Fibroblast of villous mesenchyme (primary cell): ENCODE data around the gene JDP2. TPM values are rescaled to one million over a fixed set of nuclear protein-coding genes. Genes with fewer than 3 reads are reported as not detected.
A peak's percentile ranks its signal among the peaks of the same experiment; 100 is the strongest.

Experiments used
- DNase-seq: peaks from one replicate; pipeline ENCODE4 v3.0.0-alpha.2; 2010; ENCODE audit warnings: low read depth
- H3K4me3 ChIP-seq: 2 replicates; pipeline ENCODE4 v1.5.1; 2011; ENCODE audit warnings: low read depth, mild to moderate bottlenecking, low read length
- total RNA-seq: library from RNA; depleted of rRNA; stranded (reverse); fragments of >200 nt; gene quantifications from 2 replicates; pipeline ENCODE4 v1.2.3, GENCODE V29; 2012
- TF ChIP-seq, protein P1 (sequence below): IDR thresholded peaks from 2 replicates; pipeline ENCODE4 v1.5.1; 2012; ENCODE audit warnings: low read depth, mild to moderate bottlenecking, low read length; ENCODE audit not compliant: insufficient read depth

JDP2 gene
- total RNA-seq, 1 donor = 51.4 TPM

DNA sequence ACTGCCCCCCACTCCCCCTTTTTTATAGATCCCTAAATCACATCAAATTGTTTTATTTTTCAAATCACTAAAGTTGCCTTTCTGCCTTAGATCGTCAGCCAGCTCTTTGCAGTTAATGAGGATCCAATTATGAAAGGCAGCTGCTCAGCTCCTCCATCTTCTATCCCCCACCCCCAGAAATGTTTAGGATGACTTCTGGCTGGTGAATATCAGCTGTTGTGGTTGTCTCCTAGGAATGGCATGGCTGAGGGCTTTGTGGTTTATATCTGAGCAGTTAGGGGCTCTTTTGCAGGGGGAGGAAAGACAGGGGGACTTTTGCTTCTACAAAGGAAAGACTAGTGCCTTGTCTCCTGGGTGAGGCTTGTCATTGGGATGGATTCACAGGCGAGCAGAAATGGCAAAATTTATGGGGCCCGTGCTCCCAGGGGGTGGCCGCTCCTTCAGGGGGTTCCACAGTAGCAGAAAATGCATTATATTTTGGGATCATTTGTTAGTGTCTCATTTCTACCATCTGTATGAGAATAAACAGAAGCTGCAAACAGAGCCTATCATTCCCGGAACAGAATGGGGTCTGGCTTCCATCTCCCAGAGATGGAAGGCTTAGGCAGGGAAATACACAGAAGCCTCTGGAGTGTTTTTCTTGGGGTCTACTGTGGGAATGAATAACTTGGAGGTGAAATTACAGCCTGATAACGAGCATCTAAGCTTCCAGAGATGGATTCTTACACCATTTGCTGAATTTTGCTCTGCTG is 6.5 kb downstream of the JDP2 start:
- TF ChIP-seq, protein P1, sequence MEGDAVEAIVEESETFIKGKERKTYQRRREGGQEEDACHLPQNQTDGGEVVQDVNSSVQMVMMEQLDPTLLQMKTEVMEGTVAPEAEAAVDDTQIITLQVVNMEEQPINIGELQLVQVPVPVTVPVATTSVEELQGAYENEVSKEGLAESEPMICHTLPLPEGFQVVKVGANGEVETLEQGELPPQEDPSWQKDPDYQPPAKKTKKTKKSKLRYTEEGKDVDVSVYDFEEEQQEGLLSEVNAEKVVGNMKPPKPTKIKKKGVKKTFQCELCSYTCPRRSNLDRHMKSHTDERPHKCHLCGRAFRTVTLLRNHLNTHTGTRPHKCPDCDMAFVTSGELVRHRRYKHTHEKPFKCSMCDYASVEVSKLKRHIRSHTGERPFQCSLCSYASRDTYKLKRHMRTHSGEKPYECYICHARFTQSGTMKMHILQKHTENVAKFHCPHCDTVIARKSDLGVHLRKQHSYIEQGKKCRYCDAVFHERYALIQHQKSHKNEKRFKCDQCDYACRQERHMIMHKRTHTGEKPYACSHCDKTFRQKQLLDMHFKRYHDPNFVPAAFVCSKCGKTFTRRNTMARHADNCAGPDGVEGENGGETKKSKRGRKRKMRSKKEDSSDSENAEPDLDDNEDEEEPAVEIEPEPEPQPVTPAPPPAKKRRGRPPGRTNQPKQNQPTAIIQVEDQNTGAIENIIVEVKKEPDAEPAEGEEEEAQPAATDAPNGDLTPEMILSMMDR = no peak
- H3K4me3 ChIP-seq = no peak overlapping the region
- DNase-seq = peak; percentile 63

DNA sequence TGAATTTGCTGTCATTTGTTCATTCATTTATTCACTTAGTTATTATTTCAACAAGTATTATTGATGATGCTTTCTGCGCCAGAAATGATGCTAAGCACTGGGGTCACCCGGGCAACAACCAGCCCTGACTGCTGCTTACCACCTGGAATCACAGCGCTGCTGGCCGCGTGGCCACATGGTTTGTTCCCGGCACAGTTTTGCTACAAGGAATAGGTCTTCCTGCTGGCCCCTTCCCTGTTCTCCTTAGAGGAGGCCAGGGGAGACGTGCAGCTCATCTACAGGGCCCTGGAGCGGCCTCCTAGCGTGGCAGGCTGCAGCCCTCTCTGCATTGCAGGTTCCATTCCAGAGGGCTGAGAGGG is 7.0 kb downstream of the JDP2 start:
- no peak overlapping the region for H3K4me3 ChIP-seq
- no peak for DNase-seq
- TF ChIP-seq, protein P1 = no peak

DNA sequence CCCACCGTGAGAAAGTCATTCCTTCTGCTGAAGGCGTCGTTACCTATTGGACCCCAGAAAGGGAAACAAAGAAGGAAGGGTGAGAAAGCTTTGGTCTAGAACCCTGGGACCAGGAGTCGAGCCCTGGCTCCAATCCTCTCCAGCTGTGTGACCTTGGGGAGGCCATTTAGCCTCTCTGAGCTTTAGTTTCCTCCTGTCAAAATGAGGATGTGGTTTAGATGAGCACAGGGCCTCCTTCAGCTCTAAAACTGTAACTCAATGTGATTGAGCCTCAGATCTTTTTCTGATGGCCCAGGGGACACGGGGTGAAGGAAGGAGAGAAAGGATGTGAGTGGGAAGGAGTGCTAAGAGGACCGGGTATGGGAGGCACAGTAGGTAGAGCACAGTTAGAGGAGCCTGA is 7.7 kb downstream of the JDP2 start:
- H3K4me3 ChIP-seq = no peak overlapping the region
- TF ChIP-seq, protein P1 = no peak
- DNase-seq = no peak

DNA sequence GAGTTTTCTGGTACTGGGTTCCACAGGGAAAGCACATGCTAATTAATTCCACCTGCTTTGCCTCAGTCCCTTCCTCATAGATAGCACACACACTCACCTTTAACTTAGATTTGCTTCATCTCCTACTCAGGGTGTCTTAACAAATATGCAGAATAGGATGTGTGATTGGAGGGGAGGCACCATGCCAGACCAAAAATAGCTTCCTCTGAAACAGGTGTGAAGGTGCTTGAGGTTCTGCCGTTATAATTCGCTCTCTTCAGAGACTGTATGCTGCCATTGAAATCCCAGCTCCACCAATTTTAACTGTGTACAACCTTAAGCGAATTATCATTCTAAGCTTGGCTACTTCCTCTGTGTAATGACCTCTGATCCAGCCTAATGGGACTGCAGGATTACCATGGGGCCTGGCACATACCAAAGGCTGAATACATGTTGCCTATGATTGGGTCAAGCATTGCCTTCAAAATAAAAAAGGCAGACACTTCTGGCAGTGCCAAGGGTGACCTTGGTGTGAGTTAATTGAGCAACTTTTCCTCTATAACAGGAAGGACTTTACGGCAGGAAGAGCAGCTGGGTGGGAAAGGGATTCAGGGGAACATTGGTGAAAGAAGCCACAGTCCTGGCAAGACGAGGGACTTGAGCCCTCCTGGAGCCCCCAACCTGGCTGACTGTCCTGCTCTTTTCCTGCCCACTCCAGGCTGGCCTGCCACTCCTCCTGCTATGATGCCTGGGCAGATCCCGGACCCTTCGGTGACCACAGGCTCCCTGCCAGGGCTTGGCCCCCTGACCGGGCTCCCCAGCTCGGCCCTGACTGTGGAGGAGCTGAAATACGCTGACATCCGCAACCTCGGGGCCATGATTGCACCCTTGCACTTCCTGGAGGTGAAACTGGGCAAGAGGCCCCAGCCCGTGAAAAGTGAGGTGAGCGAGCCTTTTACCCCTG is 9.7 kb downstream of the JDP2 start:
- TF ChIP-seq, protein P1 = no peak
- DNase-seq = no peak
- no peak overlapping the region for H3K4me3 ChIP-seq

DNA sequence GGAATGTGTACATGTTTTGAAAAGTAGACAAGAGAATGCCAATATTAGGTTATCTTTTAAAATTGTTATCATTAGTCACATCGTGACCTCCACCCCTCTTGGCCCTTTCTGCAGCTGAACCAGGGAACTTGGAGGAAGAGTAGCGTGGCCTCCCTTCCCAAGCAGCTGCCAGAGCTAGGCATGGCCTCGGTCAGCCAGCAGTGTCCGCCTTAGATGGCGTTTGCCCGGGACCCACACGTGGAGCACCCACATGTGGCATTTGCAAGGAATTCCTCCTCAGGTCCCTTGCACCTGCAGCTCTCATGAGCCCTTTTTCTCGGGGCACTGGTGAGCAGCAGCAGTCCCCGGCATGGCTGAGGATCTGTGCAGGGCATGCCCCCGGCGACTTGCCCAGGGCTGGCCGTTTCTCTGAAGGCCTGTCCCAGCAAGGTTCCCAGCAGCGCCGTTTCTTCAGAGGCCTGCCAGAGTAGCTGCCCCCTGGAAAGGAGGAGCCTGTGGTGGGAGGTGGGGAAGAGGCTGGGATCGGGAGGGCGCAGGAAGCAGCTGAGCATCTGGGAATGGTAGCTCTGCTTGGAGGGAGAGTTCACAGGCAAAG is 10.8 kb downstream of the JDP2 start:
- no peak for DNase-seq
- no peak overlapping the region for H3K4me3 ChIP-seq
- TF ChIP-seq, protein P1 = no peak

DNA sequence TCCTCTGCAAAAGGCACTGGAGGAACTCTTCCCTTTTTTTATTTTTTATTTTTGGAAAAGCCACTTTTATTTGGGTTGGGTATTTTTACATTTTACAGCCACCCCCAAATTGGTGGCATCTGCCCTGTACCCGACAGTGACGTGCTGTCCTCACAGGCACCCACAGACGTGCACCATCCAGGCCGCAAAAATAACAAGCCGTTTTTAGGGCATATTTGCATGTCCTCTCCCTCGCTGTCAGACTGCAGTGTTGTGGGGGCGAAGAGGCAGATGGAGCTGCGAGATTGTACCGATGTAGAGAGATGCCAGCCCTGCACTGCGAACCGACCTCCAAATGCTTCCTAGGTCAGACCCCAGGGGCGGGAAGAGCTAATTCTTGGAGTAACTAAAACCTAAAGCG is 12.2 kb downstream of the JDP2 start:
- TF ChIP-seq, protein P1 = no peak
- DNase-seq = no peak
- H3K4me3 ChIP-seq = no peak overlapping the region
